Parathyroid adenoma (tissue), 2 donors: Measurements from ENCODE around the gene NCOR1.
"Not testable (repeated sequence)": the region's sequence is repeated elsewhere in the genome, so short reads cannot be mapped to it uniquely, and the experiment has no call there.

Experiments
- H2AFZ ChIP-seq: fragments of 300-600 bp; sonication (generic); one replicate; pipeline ENCODE4 v1.7.0; 2017; ENCODE audit warnings: antibody characterized with exemption, mild to moderate bottlenecking
- H3K27ac ChIP-seq: fragments of 300-600 bp; sonication (generic); one replicate; pipeline ENCODE4 v1.7.0; 2017
- H3K27me3 ChIP-seq: fragments of 300-600 bp; sonication (generic); one replicate; pipeline ENCODE4 v1.7.0; 2017; ENCODE audit warnings: low read length; ENCODE audit not compliant: control insufficient read depth, insufficient read depth
- H3K36me3 ChIP-seq: fragments of 300-600 bp; sonication (generic); one replicate; pipeline ENCODE4 v1.7.0; 2017; ENCODE audit warnings: low read length; ENCODE audit not compliant: control insufficient read depth, insufficient read depth
- H3K4me1 ChIP-seq: fragments of 300-600 bp; sonication (generic); one replicate; pipeline ENCODE4 v1.7.0; 2017; ENCODE audit warnings: control low read depth
- H3K4me2 ChIP-seq: fragments of 300-600 bp; sonication (generic); one replicate; pipeline ENCODE4 v1.7.0; 2017; ENCODE audit warnings: low read length
- H3K4me3 ChIP-seq: fragments of 300-600 bp; sonication (generic); one replicate; pipeline ENCODE4 v1.7.0; 2017; ENCODE audit warnings: low read depth, low read length
- H3K79me2 ChIP-seq: fragments of 300-600 bp; sonication (generic); one replicate; pipeline ENCODE4 v1.7.0; 2017; ENCODE audit warnings: control low read depth
- H3K9ac ChIP-seq: fragments of 300-600 bp; sonication (generic); one replicate; pipeline ENCODE4 v1.7.0; 2017; ENCODE audit warnings: mild to moderate bottlenecking
- H3K9me3 ChIP-seq: fragments of 300-600 bp; sonication (generic); one replicate; pipeline ENCODE4 v1.7.0; 2017; ENCODE audit warnings: low read length; ENCODE audit not compliant: control insufficient read depth
- TF ChIP-seq, protein P1 (sequence below): fragments of 300-600 bp; sonication (generic); IDR thresholded peaks from one replicate; pipeline ENCODE4 v1.7.0; 2017; ENCODE audit warnings: antibody characterized with exemption, mild to moderate bottlenecking
- donor health status: primary hyperparathyroidism.

The NCOR1 gene

DNA sequence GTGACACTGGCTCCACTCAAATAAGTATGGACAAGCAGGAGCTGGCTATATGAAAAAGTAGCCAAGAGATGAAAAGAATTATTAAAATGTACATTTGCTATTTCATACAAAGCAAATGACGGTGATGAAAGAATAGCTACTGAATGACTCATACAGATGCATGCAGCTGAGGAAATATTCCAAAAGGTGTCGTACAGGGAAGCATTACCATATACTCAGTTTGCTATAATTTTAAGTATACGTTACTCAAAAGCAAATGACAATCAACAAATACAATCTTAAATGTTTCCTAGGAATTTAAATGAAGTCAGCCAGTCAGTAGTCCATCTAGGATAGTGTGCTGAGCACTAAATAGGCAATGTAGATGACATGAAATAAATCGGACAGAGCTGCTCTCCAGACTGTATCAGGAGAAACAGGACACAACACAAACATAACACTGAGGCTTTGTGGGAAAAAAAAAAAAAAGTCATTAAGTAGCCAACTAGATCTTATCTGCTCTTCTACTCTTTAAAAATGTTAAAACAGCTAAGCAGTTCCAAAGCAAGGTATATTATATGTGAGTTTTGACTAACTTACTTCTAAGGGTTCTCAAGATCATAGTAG, 65.0 kb downstream of the NCOR1 start:
- H3K4me3 ChIP-seq, result no peak overlapping the region
- no peak overlapping the region for H3K9ac ChIP-seq
- no peak overlapping the region for H3K4me2 ChIP-seq
- H2AFZ ChIP-seq, result no peak overlapping the region
- TF ChIP-seq, protein P1, sequence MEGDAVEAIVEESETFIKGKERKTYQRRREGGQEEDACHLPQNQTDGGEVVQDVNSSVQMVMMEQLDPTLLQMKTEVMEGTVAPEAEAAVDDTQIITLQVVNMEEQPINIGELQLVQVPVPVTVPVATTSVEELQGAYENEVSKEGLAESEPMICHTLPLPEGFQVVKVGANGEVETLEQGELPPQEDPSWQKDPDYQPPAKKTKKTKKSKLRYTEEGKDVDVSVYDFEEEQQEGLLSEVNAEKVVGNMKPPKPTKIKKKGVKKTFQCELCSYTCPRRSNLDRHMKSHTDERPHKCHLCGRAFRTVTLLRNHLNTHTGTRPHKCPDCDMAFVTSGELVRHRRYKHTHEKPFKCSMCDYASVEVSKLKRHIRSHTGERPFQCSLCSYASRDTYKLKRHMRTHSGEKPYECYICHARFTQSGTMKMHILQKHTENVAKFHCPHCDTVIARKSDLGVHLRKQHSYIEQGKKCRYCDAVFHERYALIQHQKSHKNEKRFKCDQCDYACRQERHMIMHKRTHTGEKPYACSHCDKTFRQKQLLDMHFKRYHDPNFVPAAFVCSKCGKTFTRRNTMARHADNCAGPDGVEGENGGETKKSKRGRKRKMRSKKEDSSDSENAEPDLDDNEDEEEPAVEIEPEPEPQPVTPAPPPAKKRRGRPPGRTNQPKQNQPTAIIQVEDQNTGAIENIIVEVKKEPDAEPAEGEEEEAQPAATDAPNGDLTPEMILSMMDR, result no peak
- no peaks in the 10 kb centered on the region for H3K27me3 ChIP-seq
- no peaks in the 10 kb centered on the region for H3K36me3 ChIP-seq
- H3K4me1 ChIP-seq, result no peaks in the 10 kb centered on the region
- H3K9me3 ChIP-seq, result no peaks in the 10 kb centered on the region
- H3K27ac ChIP-seq, result no peak overlapping the region
- H3K79me2 ChIP-seq, result peaks cover 8% of the 10 kb centered on the region

DNA sequence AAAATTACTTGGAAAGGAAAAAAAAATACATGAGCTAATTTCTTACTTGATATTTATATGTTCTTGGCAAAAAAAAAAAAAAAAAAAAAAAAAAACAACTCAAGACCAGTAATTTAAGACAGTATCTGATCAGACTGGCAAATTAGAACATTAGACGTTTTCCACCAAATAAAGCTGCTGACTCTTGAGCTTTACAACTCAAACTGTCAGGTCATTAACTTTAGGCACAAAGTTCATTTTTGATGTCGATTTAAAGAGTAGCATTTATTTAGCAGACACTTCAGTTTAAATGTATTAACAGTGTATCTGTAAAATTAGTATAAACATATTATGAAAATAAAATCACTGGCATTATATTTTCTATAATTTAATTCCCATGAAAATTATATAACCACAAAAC, 66.7 kb downstream of the NCOR1 start:
- Histone ChIP-seq H2AFZ (no peak overlapping the region), H3K9me3 (no peaks in the 10 kb centered on the region), H3K27me3 (no peaks in the 10 kb centered on the region), H3K79me2 (peaks cover 7% of the 10 kb centered on the region), H3K4me2 (no peak overlapping the region), H3K4me3 (no peak overlapping the region), H3K4me1 (no peaks in the 10 kb centered on the region), H3K36me3 (no peaks in the 10 kb centered on the region), H3K9ac (no peak overlapping the region), H3K27ac (no peak overlapping the region)
- TF ChIP-seq, protein P1, result no peak

DNA sequence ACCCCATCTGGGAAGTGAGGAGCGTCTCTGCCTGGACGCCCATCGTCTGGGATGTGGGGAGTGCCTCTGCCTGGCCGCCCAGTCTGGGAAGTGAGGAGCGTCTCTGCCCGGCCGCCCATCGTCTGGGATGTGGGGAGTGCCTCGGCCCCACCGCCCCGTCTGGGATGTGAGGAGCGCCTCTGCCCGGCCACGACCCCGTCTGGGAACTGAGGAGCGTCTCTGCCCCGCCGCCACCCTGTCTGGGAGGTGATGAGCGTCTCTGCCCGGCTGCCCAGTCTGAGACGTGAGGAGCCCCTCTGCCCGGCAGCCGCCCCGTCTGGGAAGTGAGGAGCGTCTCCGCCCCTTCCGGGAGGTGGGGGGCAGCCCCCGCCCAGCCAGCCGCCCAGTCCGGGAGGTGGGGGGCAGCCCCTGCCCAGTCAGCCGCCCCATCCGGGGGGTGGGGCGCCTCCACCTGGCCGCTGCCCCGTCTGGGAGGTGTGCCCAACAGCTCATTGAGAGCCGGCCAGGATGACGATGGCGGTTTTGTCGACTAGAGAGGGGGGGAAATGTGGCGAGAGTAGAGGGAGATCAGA, 69.9 kb downstream of the NCOR1 start:
- H2AFZ ChIP-seq, H3K79me2 ChIP-seq, H3K36me3 ChIP-seq, H3K9me3 ChIP-seq, H3K9ac ChIP-seq, H3K27me3 ChIP-seq, H3K4me2 ChIP-seq, H3K27ac ChIP-seq, H3K4me3 ChIP-seq, H3K4me1 ChIP-seq: not testable (repeated sequence)

DNA sequence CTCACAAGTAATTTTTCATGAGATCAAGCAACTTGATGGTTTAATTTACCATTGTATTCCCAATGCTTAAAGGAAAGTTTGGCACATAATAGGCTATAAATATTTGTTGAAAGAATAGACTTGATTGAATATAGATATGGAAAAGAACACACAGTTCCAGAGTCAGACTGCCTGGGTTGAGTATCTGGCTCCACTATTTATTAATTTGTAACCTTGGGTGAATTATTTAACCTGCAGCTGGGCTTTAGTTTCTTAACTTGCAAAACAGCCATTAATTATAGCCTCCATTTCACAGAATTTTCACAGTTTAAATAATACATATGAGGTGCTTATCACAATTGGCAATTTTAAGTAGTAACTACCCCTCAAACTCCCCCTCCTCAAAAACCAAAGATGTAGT, 73.6 kb downstream of the NCOR1 start:
- TF ChIP-seq, protein P1, result no peak
- H3K4me2 ChIP-seq, result no peak overlapping the region
- no peaks in the 10 kb centered on the region for H3K9me3 ChIP-seq
- peaks cover 2% of the 10 kb centered on the region for H3K79me2 ChIP-seq
- H3K4me3 ChIP-seq, result no peak overlapping the region
- no peaks in the 10 kb centered on the region for H3K36me3 ChIP-seq
- H3K27me3 ChIP-seq, result no peaks in the 10 kb centered on the region
- no peak overlapping the region for H2AFZ ChIP-seq
- H3K9ac ChIP-seq, result no peak overlapping the region
- no peak overlapping the region for H3K27ac ChIP-seq
- no peaks in the 10 kb centered on the region for H3K4me1 ChIP-seq

DNA sequence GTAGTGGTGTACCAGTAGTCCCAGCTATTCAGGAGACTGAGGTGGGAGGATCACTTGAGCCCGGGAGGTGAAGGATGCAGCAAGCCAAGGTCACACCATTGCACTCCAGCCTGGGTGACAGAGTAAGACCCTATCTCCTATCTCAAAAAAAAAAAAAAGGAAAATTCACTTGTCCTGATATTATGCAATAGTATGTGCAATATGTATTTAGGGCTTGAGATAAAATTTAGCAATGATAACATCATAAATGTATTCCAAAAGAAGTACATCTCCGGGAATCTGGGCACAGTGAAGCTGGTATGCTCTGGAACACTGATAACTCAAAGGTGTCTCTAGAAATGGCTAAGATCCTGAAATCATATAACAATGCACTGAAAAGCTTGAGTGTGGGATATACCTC, 74.5 kb downstream of the NCOR1 start:
- Histone ChIP-seq H3K4me2 (no peak overlapping the region), H3K79me2 (peaks cover 2% of the 10 kb centered on the region), H3K4me3 (no peak overlapping the region), H3K27ac (no peak overlapping the region), H3K36me3 (no peaks in the 10 kb centered on the region), H3K27me3 (no peaks in the 10 kb centered on the region), H3K9me3 (no peaks in the 10 kb centered on the region), H3K4me1 (no peaks in the 10 kb centered on the region), H3K9ac (no peak overlapping the region), H2AFZ (no peak overlapping the region)
- TF ChIP-seq, protein P1, result no peak
